NCI-H1694 (cell line): ENCODE results near the gene CHRNG.

Experiments used
- DNase-seq: peaks from one replicate; lab custom pipeline; 2025; lab: John Stamatoyannopoulos, UW

CHRNG gene

GRCh38 chr2:232539298-232540231 is at the start of gene CHRNG:
CHRNG (plus strand) TSS chr2:232539692; CDS start chr2:232539748, 56 bp downstream.
- DNase-seq, result no peak

GRCh38 chr2:232490221-232491138 is 49.0 kb upstream of the CHRNG start:
- no peak for DNase-seq

GRCh38 chr2:232491139-232491780 is 48.2 kb upstream of the CHRNG start:
- DNase-seq, result no peak

- no peak for DNase-seq
Observed at GRCh38 chr2:232492236-232492848, 47.1 kb upstream of the CHRNG start.

- no peak for DNase-seq
Observed at GRCh38 chr2:232492963-232493700, 46.4 kb upstream of the CHRNG start.

GRCh38 chr2:232493701-232494474 is 45.6 kb upstream of the CHRNG start:
- no peak for DNase-seq

- DNase-seq, result no peak
Observed at GRCh38 chr2:232494542-232494941, 45.0 kb upstream of the CHRNG start.

- no peak for DNase-seq
Observed at GRCh38 chr2:232495292-232495691, 44.2 kb upstream of the CHRNG start.

- no peak for DNase-seq
Observed at GRCh38 chr2:232496501-232497270, 42.8 kb upstream of the CHRNG start.

- no peak for DNase-seq
Observed at GRCh38 chr2:232497348-232497747, 42.1 kb upstream of the CHRNG start.

- no peak for DNase-seq
Observed at GRCh38 chr2:232498452-232498851, 41.0 kb upstream of the CHRNG start.

GRCh38 chr2:232501331-232501771 is 38.1 kb upstream of the CHRNG start:
- DNase-seq, result no peak

GRCh38 chr2:232501794-232502390 is 37.6 kb upstream of the CHRNG start:
- DNase-seq, result no peak

GRCh38 chr2:232502511-232502910 is 37.0 kb upstream of the CHRNG start:
- no peak for DNase-seq

GRCh38 chr2:232502911-232503808 is 36.3 kb upstream of the CHRNG start:
- no peak for DNase-seq

GRCh38 chr2:232503809-232504323 is 35.6 kb upstream of the CHRNG start:
- no peak for DNase-seq

- DNase-seq, result no peak
Observed at GRCh38 chr2:232504438-232504837, 35.1 kb upstream of the CHRNG start.

GRCh38 chr2:232505856-232506255 is 33.6 kb upstream of the CHRNG start:
- DNase-seq, result no peak
